ENCODE data around the gene GAMT.

GRCh38 chr19:1382250-1382649 is 19.1 kb downstream of the GAMT start:
- TF ChIP-seq GATA2 (IDR thresholded peaks at IDR 0.05; ENCODE audit: low read depth, low read length) (no peak), GATA3 (IDR thresholded peaks at IDR 0.05; ENCODE audit: low read depth, low read length) (no peak)
